GM12801 (cell line): ENCODE data around the gene MMEL1.

Experiments
- CTCF ChIP-seq: IDR thresholded peaks from one replicate; pipeline ENCODE4 v1.5.1; 2011; ENCODE audit warnings: control low read depth; ENCODE audit not compliant: insufficient read length; ENCODE audit errors: extremely low read depth

The MMEL1 gene

GRCh38 chr1:2644171-2644570, 11.4 kb upstream of the MMEL1 start:
- TF ChIP-seq CTCF = no peak

DNA sequence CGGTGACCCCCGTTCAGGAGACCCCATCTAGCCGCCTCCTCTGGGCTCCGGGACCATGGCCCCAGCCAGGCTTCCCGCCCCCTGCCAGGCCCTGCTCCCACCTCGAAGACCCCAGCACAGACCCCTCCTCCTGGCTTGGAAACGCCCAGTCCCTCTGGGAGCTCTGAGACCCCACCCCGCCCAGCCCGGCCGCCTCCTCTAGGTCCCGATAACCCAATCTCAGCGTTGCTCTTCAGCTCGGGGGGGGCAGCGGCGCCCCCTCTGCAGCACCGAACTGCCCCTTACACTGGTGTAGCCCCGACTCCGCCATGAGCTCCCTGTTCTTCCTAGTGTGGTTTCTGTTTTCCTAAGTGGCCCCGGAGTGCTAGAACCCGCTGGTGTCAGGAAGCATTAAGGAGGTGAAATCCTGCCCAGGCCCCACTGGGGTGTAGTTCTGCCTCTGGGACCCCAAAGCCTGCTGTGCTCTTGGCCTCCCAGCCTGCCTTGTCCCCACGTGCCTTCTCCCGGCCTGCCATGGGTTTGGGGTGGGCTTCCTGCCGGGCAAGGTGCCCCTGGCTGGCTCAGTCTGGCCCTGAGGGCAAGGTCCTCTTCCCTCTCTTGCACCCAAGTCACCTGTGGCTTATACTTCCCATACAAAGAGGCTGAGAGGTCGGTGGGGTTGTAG, 10.7 kb upstream of the MMEL1 start:
- no peak for TF ChIP-seq CTCF

- no peak for TF ChIP-seq CTCF
These were observed 10.0 kb upstream of the MMEL1 start for GRCh38 chr1:2642560-2643413.

- TF ChIP-seq CTCF = no peak
These were observed 9.3 kb upstream of the MMEL1 start for GRCh38 chr1:2642131-2642559.

DNA sequence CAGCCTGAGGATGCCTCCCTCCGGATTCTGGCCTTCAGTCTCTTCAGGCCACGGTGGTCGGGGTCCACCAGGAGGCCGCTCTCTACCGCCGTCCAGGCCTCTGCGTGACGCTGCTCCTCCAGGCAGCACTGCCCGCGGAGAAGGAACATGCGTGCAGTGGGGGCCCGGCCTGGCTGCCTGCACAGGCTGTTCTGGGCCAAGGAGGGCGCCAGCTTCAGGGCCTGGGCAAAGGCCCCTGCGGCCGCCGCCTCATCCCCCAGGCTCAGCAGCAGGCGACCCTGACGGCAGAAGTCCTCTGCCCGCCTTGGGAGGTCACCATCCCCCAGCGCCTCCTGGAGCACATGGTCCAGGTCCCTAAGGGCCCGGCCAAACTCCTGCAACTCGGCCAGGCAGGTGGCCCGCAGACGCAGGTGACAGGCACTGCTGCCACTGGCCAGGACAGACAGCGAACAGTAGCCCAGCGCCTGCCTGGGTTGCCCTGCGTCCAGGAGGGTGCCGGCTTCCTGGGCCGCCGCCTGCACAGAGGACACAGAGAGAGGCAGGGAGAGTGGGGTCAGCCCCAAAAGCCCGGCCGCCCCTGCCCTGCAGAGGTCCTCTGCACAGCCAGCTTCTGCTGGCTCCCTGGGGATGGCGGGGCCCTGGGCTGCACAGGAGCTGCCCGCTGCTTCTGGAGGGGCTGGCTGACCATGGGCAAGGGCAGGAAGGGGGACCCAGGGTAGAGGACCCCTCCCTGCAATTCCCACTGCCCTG, 8.7 kb upstream of the MMEL1 start:
- no peak for TF ChIP-seq CTCF

DNA sequence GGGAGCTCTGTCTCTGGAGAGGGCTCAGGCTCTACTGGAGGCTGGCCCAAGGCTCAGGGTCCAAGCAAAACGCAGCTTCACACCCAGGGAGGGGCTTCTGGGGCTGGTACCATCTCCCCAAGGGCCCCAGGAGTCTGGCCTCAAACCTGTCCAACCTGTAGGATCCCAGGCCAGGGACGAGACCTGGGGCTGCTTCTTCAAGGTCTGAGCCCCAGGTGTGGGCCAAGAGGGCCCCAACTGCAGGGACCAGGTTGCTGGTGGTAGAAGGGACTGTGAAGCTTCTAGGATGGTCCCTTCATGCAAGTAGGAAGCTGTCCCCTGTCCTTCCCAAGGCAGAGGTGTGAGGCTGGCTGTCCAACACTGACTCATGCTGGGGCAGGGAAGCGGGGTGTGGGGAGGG, 7.8 kb upstream of the MMEL1 start:
- TF ChIP-seq CTCF = no peak
